Esophagus squamous epithelium (tissue), 5 donors: ENCODE results near the gene GALNT10. TPM values are rescaled to one million over a fixed set of nuclear protein-coding genes. Genes with fewer than 3 reads are reported as not detected.
A peak's percentile ranks its signal among the peaks of the same experiment; 100 is the strongest.

ENCODE experiments used
- DNase-seq: peaks from one replicate; lab custom pipeline; 2025; lab: John Stamatoyannopoulos, UW
- H3K27ac ChIP-seq, 4 donors: fragments of 200-600 bp; sonication (generic); one replicate each; pipeline ENCODE4 v1.5.1; 2016 to 2019; ENCODE audit warnings: mild to moderate bottlenecking in 1 of 4
- H3K27me3 ChIP-seq, 4 donors: fragments of 200-600 bp; sonication (generic); 1 replicate in 3 of 4; 2 replicates in 1 of 4; pipeline versions ENCODE4 v1.5.1 to v1.6.0; 2017 to 2021; ENCODE audit warnings: antibody characterized with exemption in 1 of 4
- H3K36me3 ChIP-seq, 3 donors: fragments of 200-600 bp; sonication (generic); one replicate each; pipeline ENCODE4 v1.5.1; 2016 to 2019
- H3K4me1 ChIP-seq, 3 donors: fragments of 200-600 bp; sonication (generic); one replicate each; pipeline ENCODE4 v1.5.1; 2017 to 2019
- H3K4me3 ChIP-seq, 4 donors: fragments of 200-600 bp; sonication (generic); 1 replicate in 3 of 4; 2 replicates in 1 of 4; pipeline ENCODE4 v1.5.1; 2016 to 2019; ENCODE audit warnings: mild to moderate bottlenecking in 2 of 4, moderate library complexity in 1 of 4
- H3K9me3 ChIP-seq, 3 donors: fragments of 200-600 bp; sonication (generic); one replicate each; pipeline ENCODE4 v1.5.1; 2016 to 2019
- POLR2A ChIP-seq, 4 donors: fragments of 450-650 bp; IDR thresholded peaks; one replicate each; pipeline ENCODE4 v1.6.1; 2017; ENCODE audit warnings: antibody characterized with exemption in 4 of 4, mild to moderate bottlenecking in 4 of 4, moderate library complexity in 3 of 4
- WGBS, 2 donors: methylation state at CpG; one replicate each; pipeline ENCODE4 v1.1.5; 2018; 5-methylcytosine and 5-hydroxymethylcytosine counted together
- intact Hi-C: fragments of 100-400 bp; cut with DNase I; formaldehyde crosslinking; loops from one replicate; pipeline ENCODE4 v1.15.0; 2022
- total RNA-seq, 4 donors: library from RNA; depleted of rRNA; stranded (reverse); fragments of >200 nt; gene quantifications; one replicate each; pipeline ENCODE4 v1.1.0, GENCODE V29; 2016
- TF ChIP-seq, protein P1 (sequence below), 6 experiments: fragments of 450-650 bp in 4 of 6; fragments of 200-600 bp in 2 of 6; sonication (generic) in 2 of 6; IDR thresholded peaks; one replicate each; pipeline ENCODE4 v1.5.1; 2016 to 2019; ENCODE audit warnings: antibody characterized with exemption in 6 of 6, mild to moderate bottlenecking in 4 of 6, moderate library complexity in 4 of 6
- donor health status: DM: yes; HTN: yes; CAD: no.

Gene GALNT10
- total RNA-seq, 4 donors from 2014 or later, result 3.6 to 47.2 (median 9.0) TPM

DNA sequence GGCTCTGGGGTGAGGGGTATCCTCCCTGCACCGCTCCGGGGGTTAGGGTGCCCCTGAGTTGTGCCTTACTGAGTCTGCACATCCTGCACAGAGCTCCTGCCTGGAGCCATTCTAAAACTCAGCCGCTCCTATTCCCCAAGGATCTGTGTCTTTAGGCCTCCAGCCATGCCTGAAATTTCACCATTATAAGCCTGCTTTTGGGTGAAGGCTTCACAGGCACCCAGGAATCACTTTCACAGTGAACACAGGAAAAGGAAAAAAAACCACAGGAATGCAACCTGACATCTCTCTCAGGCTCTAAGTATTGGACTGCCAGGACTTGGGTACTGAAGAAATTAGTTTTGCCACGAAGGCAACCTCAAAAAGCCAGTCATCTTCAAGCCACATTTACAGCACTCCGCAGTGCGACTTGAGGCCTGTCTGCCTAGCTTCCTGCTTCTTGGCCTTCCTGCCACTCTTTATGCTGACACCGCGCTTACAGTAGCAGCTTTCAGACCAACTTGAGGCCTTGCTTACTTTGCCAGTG, 30.9 kb downstream of the GALNT10 start:
- WGBS, 2 donors, result 41 to 70% methylated on average over 6 to 7 of the region's 8 CpGs
- peak overlapping the region in 2 of 4 donors; percentile 10 to 11 for H3K27ac ChIP-seq
- H3K27me3 ChIP-seq, result no peaks in the 10 kb centered on the region
- no peak for DNase-seq
- H3K4me3 ChIP-seq, result no peak overlapping the region
- intact Hi-C loops, result no loop called here
- no peak for TF ChIP-seq POLR2A (IDR thresholded peaks at IDR 0.05)
- TF ChIP-seq, protein P1, sequence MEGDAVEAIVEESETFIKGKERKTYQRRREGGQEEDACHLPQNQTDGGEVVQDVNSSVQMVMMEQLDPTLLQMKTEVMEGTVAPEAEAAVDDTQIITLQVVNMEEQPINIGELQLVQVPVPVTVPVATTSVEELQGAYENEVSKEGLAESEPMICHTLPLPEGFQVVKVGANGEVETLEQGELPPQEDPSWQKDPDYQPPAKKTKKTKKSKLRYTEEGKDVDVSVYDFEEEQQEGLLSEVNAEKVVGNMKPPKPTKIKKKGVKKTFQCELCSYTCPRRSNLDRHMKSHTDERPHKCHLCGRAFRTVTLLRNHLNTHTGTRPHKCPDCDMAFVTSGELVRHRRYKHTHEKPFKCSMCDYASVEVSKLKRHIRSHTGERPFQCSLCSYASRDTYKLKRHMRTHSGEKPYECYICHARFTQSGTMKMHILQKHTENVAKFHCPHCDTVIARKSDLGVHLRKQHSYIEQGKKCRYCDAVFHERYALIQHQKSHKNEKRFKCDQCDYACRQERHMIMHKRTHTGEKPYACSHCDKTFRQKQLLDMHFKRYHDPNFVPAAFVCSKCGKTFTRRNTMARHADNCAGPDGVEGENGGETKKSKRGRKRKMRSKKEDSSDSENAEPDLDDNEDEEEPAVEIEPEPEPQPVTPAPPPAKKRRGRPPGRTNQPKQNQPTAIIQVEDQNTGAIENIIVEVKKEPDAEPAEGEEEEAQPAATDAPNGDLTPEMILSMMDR (IDR thresholded peaks at IDR 0.05), result no peak
- H3K9me3 ChIP-seq, result no peaks in the 10 kb centered on the region
- no peaks in the 10 kb centered on the region for H3K36me3 ChIP-seq
- H3K4me1 ChIP-seq, result peaks cover 0 to 14% (median 7%) of the 10 kb centered on the region in 3 donors

DNA sequence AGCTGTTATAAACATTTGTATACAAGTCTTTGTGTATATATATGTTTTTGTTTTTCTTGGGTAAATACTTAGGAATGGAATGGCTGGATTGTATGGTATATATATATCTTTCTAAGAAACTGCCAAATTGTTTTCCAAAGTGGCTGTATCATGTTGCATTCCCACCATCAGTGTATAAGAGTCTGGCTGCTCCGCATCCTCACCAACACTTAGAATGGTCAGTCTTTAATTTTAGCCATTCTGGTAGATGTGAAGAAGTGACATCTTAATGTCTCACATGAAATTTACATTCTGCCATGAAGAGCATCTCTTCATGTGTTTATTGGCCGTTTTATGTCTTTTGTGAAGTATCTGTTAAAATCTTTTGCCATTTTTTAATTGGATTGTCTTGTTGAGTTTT, 31.9 kb downstream of the GALNT10 start:
- Histone ChIP-seq H3K4me1 (peaks cover 0 to 14% (median 7%) of the 10 kb centered on the region in 3 donors), H3K4me3 (no peak overlapping the region), H3K36me3 (no peaks in the 10 kb centered on the region), H3K27ac (no peak overlapping the region), H3K9me3 (peaks cover 0 to 8% (median 0%) of the 10 kb centered on the region in 3 donors), H3K27me3 (no peaks in the 10 kb centered on the region)
- TF ChIP-seq POLR2A (IDR thresholded peaks at IDR 0.05), result no peak
- intact Hi-C loops, result no loop called here
- 93 to 96% methylated on average over 2 of the region's 2 CpGs for WGBS, 2 donors
- no peak for DNase-seq

DNA sequence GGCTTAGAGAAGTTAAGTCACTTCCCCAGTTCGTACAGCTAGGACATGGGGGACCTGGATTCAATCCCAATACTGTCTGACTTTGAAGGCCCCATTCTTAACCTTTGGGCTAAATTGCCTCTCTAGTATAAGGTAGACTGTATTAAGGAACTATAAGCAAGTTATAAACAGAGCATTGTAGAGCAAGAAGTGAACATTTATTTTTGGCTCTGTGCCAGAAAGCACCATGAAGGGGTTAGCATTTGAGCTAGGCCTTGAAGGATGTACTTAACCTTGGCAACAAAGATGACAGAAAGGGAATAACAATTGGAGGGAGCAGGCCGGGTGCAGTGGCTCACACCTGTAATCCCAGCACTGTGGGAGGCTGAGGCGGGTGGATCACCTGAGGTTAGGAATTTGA, 32.8 kb downstream of the GALNT10 start:
- H3K36me3 ChIP-seq, result no peaks in the 10 kb centered on the region
- peaks cover 0 to 14% (median 7%) of the 10 kb centered on the region in 3 donors for H3K4me1 ChIP-seq
- no peak overlapping the region for H3K27ac ChIP-seq
- no peak overlapping the region for H3K4me3 ChIP-seq
- no peaks in the 10 kb centered on the region for H3K27me3 ChIP-seq
- WGBS, 2 donors, result 72 to 84% methylated on average over 2 to 3 of the region's 3 CpGs
- intact Hi-C loops, result no loop called here
- DNase-seq, result no peak
- TF ChIP-seq POLR2A (IDR thresholded peaks at IDR 0.05), result no peak
- TF ChIP-seq, protein P1 (IDR thresholded peaks at IDR 0.05), result no peak
- peaks cover 0 to 9% (median 0%) of the 10 kb centered on the region in 3 donors for H3K9me3 ChIP-seq

DNA sequence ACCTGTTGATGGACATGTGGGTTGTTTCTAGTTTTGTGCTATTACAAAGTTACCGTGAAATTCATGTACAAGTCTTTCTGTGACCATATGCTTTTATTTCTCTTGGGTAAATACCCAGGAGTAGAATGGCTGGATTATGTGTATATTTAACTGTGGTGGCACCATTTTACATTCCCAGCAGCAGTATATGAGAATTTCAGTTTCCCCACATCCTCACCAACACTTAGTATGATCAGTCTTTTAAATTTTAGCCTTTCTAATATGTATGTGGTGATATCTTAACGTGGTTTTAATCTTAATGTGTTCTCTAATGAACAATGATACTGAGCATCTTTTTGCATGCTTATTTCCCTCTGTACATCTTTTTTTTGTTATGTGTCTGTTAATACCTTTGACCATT, 36.6 kb downstream of the GALNT10 start:
- no peak for TF ChIP-seq POLR2A (IDR thresholded peaks at IDR 0.05)
- TF ChIP-seq, protein P1 (IDR thresholded peaks at IDR 0.05), result no peak
- H3K9me3 ChIP-seq, result peaks cover 0 to 9% (median 0%) of the 10 kb centered on the region in 3 donors
- intact Hi-C loops, result no loop called here
- no peak overlapping the region for H3K27ac ChIP-seq
- H3K36me3 ChIP-seq, result no peaks in the 10 kb centered on the region
- no peaks in the 10 kb centered on the region for H3K27me3 ChIP-seq
- DNase-seq, result no peak
- no peak overlapping the region for H3K4me3 ChIP-seq
- WGBS, 2 donors, result 69 to 71% methylated on average over 2 of the region's 2 CpGs
- H3K4me1 ChIP-seq, result no peaks in the 10 kb centered on the region

DNA sequence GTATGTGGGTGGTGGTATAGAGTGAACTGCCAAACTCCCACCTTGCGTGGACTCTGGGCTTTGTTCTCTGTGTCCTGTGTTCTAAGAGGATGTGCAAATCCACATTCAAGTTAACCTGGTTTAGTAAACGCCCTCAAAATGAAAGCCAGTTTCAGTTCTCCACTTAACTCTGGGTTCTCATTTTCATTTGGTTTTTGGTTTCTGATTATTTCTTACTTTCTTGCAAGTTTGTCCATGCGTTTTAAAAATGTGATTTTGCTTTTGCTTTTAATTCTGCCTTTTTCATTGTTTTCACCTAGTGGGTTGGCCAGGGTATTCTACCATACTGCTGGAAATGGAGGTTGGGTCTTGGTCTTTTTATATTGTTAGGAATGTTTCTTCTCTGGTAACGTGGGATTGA, 38.2 kb downstream of the GALNT10 start:
- intact Hi-C loops, result no loop called here
- H3K36me3 ChIP-seq, result no peaks in the 10 kb centered on the region
- peaks cover 0 to 9% (median 0%) of the 10 kb centered on the region in 3 donors for H3K9me3 ChIP-seq
- DNase-seq, result no peak
- H3K27ac ChIP-seq, result no peak overlapping the region
- H3K4me3 ChIP-seq, result no peak overlapping the region
- H3K27me3 ChIP-seq, result no peaks in the 10 kb centered on the region
- 70 to 89% methylated on average over 4 of the region's 4 CpGs for WGBS, 2 donors
- TF ChIP-seq, protein P1 (IDR thresholded peaks at IDR 0.05), result no peak
- no peaks in the 10 kb centered on the region for H3K4me1 ChIP-seq

DNA sequence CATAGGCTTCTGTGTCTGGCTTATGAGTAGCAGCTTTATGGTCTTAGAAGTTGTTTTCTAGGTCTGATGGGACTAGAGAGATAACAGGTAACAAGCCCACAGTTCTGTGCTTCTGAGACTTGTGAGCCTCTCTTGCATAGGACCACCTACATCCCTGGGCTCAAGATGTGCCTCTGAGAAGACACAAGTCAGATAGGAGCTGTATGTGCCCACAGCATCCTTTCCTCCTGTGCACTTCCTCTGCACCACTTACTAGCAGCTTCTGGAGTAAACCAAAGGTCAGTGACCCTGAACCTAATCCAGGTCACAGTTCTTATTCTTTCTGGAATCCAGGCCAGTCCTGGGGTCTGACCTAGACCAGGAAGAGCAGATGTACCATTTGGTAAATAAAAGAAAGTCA, 40.0 kb downstream of the GALNT10 start:
- Histone ChIP-seq H3K36me3 (no peaks in the 10 kb centered on the region), H3K9me3 (peaks cover 0 to 9% (median 0%) of the 10 kb centered on the region in 3 donors), H3K4me1 (no peaks in the 10 kb centered on the region), H3K27ac (no peak overlapping the region), H3K27me3 (no peaks in the 10 kb centered on the region), H3K4me3 (no peak overlapping the region)
- TF ChIP-seq, protein P1 (IDR thresholded peaks at IDR 0.05), result no peak
- TF ChIP-seq POLR2A (IDR thresholded peaks at IDR 0.05), result no peak
- intact Hi-C loops, result no loop called here
- no peak for DNase-seq
